SKM-1 (cell line): ENCODE results near the gene MTHFD1.

Source experiments
- DNase-seq: peaks from one replicate; lab custom pipeline; 2025; ENCODE audit not compliant: unreplicated experiment; lab: John Stamatoyannopoulos, UW

MTHFD1 gene

DNA sequence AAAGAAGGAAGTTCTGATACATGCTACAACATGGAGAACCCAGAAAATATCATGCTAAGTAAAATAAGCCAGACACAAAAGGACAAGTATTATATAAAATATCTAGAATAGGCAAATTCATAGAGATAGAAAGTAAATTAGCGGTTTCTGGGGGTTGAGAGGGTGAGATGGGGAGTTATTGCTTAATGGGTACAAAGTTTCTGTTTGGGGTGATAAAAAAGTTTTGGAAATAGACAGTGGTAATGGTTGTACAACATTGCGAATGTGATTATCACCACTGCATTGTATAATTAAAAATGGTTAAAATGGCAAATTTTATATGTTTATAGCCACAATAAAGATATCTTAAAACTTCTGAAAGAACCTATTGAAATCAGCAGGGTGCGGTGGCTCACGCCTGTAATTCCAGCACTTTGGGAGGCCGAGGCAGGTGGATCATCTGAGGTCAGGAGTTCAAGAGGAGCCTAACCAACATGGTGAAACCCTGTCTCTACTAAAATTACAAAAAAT lies 100.5 kb downstream of the MTHFD1 start:
- DNase-seq, result no peak

GRCh38 chr14:64491637-64492036 lies 103.5 kb downstream of the MTHFD1 start:
- DNase-seq, result no peak

DNA sequence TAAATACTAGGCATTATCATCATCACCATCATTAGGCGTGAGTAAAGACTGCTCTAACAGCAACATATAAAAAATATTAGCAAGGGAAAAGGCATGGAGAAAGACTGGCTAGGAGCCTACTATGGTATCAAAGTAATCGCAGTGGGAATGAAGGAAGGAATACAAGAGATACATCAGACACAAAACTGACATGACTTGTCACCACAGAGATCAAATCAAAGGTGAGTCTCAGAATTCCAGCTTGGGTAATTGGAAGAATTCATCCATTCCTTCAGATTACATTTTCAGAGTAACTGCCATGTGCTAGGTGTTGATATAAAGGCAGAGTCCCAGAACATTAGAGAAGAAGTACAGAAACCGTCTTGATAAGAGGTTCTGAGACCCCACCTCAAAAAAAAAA lies 105.3 kb downstream of the MTHFD1 start:
- DNase-seq, result no peak

- DNase-seq, result no peak
Measured at GRCh38 chr14:64495252-64495651, 107.1 kb downstream of the MTHFD1 start.

GRCh38 chr14:64496764-64497163 lies 108.6 kb downstream of the MTHFD1 start:
- DNase-seq, result no peak

DNA sequence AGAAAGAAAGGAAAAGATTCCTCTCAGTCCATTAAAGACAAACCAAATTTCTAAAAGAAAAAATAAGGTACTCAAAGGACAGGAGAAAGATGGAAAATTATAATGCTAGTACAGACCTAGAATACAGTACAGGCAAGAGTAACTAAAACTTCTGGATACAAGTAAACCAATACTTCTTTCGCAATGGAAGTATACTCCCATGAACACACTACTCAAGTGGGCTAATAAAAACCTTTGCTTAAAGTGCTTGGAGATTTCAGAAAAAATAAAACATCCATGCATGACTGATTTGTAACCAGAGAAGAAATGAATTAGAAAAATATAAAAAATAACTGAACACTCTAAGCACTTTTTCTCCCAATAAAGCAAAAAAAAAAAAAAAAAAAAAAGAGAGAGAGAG lies 111.9 kb downstream of the MTHFD1 start:
- DNase-seq, result no peak

DNA sequence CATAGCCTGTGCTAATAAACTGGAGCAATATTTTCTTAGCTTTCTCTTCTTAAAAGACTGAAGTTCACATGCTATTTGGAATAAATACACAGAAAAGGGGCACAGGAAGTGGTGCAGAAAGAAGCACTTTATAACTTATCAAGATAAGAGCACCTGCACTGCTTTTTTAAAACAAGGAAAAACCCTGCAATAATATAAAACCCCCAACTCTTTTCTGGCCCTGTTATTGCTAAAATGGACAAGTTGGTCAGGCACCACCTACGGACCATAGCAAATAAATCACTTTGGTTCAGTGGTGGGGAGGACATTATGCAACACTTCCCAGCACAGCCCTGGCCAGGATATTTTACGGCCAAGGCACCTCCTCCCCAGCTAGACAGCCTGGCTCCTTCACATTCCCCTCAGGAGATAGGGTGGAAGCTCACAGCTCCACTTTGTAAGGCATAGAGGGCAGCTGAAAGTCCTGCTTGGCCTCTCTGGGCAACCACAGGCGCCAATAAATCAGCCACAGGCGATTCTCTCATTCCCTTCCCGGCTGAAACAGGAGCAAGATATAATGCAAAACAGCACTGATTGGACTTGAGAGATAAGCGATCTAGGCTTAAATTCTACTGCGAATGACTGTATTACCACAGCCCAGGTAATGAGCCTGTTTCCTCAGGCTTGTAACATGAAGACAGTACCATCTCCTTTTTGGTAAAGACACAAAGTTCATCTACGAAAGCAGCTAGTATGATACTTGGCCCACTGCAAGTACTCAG lies 113.4 kb downstream of the MTHFD1 start:
- no peak for DNase-seq

GRCh38 chr14:64502456-64502855 lies 114.3 kb downstream of the MTHFD1 start:
- DNase-seq, result no peak

GRCh38 chr14:64502887-64503433 lies 114.8 kb downstream of the MTHFD1 start:
- no peak for DNase-seq

GRCh38 chr14:64503434-64504309 lies 115.5 kb downstream of the MTHFD1 start, which contains the start of gene ZBTB25:
Gene ZBTB25 (minus strand): TSS chr14:64503838. CDS start chr14:64490533, 13,305 bp downstream.
- DNase-seq, result peak; percentile 6

- no peak for DNase-seq
Measured at GRCh38 chr14:64504310-64504896, 116.2 kb downstream of the MTHFD1 start, which contains the start of gene ZBTB1. Gene ZBTB1 (plus strand): TSS chr14:64504770. CDS start chr14:64521505, 16,735 bp downstream.

GRCh38 chr14:64504897-64505794 lies 117.0 kb downstream of the MTHFD1 start:
- peak; percentile 43 for DNase-seq

DNA sequence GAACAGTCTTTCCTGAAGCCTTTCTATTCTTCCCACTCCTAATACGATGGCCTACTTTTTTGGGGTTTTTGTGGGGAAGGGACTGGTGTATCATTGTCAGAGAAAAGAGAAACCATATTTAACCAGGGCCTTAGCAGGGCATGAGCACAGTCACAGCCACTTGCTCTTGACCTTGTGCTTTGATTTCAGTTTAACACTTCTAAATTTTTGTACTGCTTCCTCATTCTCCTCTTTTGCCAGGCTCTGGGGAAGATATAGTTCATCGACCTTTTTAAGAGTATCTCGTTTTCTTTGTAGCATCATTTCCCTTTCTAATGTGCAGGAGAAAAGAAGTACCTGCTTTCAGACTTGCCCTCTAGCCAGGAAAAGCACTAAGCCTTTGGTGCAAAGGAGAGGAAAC lies 118.6 kb downstream of the MTHFD1 start:
- DNase-seq, result no peak

DNA sequence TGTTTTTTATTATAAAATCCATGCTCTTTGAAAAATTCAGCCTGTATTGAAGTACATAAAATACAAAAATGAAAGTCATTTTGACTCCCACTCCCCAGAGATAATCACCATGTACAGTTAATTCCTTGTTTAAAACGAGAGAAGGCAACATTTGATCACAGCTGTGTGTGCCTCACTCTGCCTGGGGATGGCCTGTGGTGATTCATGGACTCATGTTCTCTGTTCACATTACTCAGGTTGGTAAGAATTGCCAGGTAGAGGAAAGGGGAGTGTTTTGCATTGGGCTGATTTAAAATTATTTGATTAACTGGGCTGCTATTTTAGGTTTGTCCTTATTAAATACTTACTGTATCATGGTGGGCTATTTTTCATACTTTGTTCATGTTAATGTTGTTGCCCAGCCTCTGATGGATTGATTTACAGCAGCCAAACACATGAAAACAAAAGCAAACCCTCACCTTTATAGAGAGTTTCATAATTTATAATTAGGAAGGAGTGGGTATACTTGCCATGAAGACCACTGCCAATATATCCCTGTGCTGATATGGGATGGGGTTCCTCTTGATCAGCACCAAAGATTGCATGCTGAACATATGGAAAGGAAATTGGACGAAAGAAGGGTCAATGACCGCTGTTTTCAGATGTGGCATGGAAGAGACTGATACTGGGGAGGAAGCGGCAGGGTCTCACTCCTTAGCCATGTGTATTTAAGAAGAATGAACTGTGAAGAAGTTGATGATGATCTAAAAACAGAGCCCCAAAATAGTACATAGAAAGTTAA lies 119.4 kb downstream of the MTHFD1 start:
- DNase-seq, result no peak

GRCh38 chr14:64508215-64508776 lies 120.1 kb downstream of the MTHFD1 start:
- DNase-seq, result no peak

- no peak for DNase-seq
Measured at GRCh38 chr14:64509036-64509435, 120.9 kb downstream of the MTHFD1 start.
